Peyer's patch (tissue), 4 donors: ENCODE results near the gene HS3ST2.

ENCODE experiments used
- POLR2A ChIP-seq, 2 donors: fragments of 450-650 bp; IDR thresholded peaks; one replicate each; pipeline ENCODE4 v1.5.1; 2017; ENCODE audit warnings: antibody characterized with exemption in 2 of 2, mild to moderate bottlenecking in 2 of 2, moderate library complexity in 2 of 2
- TF ChIP-seq, protein P1 (sequence below), 6 experiments: fragments of 450-650 bp in 4 of 6; fragments of 200-600 bp in 2 of 6; sonication (generic) in 1 of 6; IDR thresholded peaks; one replicate each; pipeline ENCODE4 v1.5.1; 2017 to 2019; ENCODE audit warnings: antibody characterized with exemption in 6 of 6, mild to moderate bottlenecking in 3 of 6, moderate library complexity in 1 of 6

DNA sequence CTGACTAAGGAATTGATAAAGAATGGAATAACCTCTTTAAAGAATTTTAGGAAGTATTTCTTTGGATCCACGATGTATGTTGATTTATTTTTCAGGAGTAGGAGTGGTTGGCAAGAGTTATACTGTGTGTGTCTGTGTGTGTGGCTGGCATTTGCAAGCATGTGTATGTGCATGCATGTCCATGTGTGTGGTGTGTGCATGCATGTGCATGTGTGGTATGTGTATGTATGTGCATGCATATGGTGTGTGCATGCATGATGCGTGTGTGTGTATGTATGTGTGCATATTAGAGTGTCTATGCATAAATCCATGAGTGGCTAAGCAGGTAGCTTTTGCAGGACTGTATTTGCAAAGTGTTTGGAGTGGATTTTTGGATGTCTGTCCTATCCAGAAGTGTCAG is 120.8 kb downstream of the HS3ST2 start:
- TF ChIP-seq POLR2A (IDR thresholded peaks at IDR 0.05) = no peak
- TF ChIP-seq, protein P1, sequence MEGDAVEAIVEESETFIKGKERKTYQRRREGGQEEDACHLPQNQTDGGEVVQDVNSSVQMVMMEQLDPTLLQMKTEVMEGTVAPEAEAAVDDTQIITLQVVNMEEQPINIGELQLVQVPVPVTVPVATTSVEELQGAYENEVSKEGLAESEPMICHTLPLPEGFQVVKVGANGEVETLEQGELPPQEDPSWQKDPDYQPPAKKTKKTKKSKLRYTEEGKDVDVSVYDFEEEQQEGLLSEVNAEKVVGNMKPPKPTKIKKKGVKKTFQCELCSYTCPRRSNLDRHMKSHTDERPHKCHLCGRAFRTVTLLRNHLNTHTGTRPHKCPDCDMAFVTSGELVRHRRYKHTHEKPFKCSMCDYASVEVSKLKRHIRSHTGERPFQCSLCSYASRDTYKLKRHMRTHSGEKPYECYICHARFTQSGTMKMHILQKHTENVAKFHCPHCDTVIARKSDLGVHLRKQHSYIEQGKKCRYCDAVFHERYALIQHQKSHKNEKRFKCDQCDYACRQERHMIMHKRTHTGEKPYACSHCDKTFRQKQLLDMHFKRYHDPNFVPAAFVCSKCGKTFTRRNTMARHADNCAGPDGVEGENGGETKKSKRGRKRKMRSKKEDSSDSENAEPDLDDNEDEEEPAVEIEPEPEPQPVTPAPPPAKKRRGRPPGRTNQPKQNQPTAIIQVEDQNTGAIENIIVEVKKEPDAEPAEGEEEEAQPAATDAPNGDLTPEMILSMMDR (IDR thresholded peaks at IDR 0.05) = no peak
